ENCODE data around the gene ABHD8. TPM values are rescaled to one million over a fixed set of nuclear protein-coding genes. Genes with fewer than 3 reads are reported as not detected.

Gene ABHD8
- total RNA-seq, 1 experiment from 2014 or later, result 5.2 TPM

DNA sequence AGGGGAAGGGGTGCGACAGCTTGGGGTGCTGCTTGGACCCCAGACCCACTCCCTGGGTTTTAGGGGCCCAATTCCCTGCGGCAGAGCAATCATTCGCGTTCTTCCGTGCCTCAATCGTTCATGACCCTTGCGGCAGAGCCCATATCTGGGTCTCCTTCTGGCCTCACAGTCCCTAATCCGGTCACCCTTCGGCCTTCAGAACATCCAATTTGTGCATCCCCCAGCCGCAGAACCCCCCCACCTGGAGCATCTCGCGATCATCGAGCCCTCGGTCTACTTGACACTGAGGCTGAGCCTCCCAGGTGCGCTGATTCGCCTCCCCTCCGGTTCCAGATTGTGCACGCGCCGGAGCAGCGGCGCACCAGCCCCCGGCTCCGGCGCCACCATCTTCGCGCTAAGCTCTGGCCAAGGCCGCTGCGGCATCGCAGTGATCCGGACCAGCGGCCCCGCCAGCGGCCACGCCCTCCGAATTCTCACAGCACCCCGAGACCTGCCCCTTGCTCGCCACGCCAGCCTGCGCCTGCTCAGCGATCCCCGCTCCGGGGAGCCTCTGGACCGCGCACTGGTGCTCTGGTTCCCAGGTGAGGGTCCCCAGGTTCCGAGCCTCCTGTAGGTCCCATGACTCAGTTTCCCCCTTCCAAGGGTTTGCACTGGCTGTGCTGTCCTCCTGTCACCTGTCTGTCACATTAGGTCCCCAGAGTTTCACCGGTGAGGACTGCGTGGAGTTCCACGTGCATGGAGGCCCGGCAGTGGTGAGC, 34.6 kb upstream of the ABHD8 start:
- intact Hi-C loops (cut with micrococcal nuclease), result no loop called here
- TSS peak; percentile 58 for BruUV-seq (replicated peaks)
- ChIA-PET RAD21 (ENCODE audit: low non-redundant PET in 1 of 2, low total read pairs in 2 of 2, uncharacterized antibody in 2 of 2, unreplicated experiment in 2 of 2) (no interaction called here), POLR2A (interaction anchor here (0.7 to 1.6 kb wide), 2 partner anchors 26 to 29 kb away, joined by 3 to 5 read pairs; partner anchors contain the start of gene DDA1), CTCF (no interaction called here)
- no peak for DNase-seq (ENCODE audit: low read depth, low spot score)
- peak; percentile 4; the same call in 1 of the 2 replicates for ATAC-seq
- H3K9ac ChIP-seq (ENCODE audit: low read length), result peak overlapping the region; percentile 89
- H3K4me1 ChIP-seq (ENCODE audit: control insufficient read depth in 1 of 2, insufficient read depth in 2 of 2, low read length in 2 of 2), result peaks cover 37 to 64% of the 10 kb centered on the region in 2 experiments
- H4K20me1 ChIP-seq (ENCODE audit: insufficient read depth), result no peaks in the 10 kb centered on the region
- H3K27ac ChIP-seq (ENCODE audit: low read depth, low read length), result peak overlapping the region; percentile 93
- no peak overlapping the region for H2AFZ ChIP-seq (ENCODE audit: low read depth, low read length, poor library complexity, severe bottlenecking)
- peaks cover 3 to 9% of the 10 kb centered on the region in 2 experiments; a peak in 1 of 4 replicates for H3K36me3 ChIP-seq (ENCODE audit: control insufficient read depth in 1 of 2, insufficient read depth in 2 of 2, low read length in 2 of 2)
- H3K27me3 ChIP-seq (ENCODE audit: insufficient read depth, low read length), result no peaks in the 10 kb centered on the region
- peak overlapping the region; percentile 97 for H3K4me2 ChIP-seq (ENCODE audit: low read length)
- peaks cover 21% of the 10 kb centered on the region for H3K79me2 ChIP-seq (ENCODE audit: insufficient read depth, low read length)
- H3K4me3 ChIP-seq (replicated peaks in 1 of 2; ENCODE audit: low read depth in 1 of 2, low read length in 2 of 2), result peak overlapping the region; percentile 85 to 99
- H3K9me3 ChIP-seq (ENCODE audit: control insufficient read depth in 1 of 2, insufficient read depth in 1 of 2, low read depth in 1 of 2, low read length in 2 of 2), result no peaks in the 10 kb centered on the region
- H3K9me2 ChIP-seq (ENCODE audit: insufficient read depth), result no peaks in the 10 kb centered on the region
- no peak for TF ChIP-seq ZNF274 (IDR thresholded peaks at IDR 0.05; ENCODE audit: low read depth, low read length)
- no peak for TF ChIP-seq TCF7L2 (IDR thresholded peaks at IDR 0.05; ENCODE audit: borderline replicate concordance, extremely low read depth, insufficient read depth, insufficient read length)
- TF ChIP-seq EZH2phosphoT487 (IDR thresholded peaks at IDR 0.05; ENCODE audit: borderline replicate concordance), result no peak
- TF ChIP-seq EZH2 (IDR thresholded peaks at IDR 0.05), result no peak
- TF ChIP-seq ZFX (IDR thresholded peaks at IDR 0.05), result peak; percentile 67; the same call in 1 of the 2 replicates
- TF ChIP-seq, protein P1, sequence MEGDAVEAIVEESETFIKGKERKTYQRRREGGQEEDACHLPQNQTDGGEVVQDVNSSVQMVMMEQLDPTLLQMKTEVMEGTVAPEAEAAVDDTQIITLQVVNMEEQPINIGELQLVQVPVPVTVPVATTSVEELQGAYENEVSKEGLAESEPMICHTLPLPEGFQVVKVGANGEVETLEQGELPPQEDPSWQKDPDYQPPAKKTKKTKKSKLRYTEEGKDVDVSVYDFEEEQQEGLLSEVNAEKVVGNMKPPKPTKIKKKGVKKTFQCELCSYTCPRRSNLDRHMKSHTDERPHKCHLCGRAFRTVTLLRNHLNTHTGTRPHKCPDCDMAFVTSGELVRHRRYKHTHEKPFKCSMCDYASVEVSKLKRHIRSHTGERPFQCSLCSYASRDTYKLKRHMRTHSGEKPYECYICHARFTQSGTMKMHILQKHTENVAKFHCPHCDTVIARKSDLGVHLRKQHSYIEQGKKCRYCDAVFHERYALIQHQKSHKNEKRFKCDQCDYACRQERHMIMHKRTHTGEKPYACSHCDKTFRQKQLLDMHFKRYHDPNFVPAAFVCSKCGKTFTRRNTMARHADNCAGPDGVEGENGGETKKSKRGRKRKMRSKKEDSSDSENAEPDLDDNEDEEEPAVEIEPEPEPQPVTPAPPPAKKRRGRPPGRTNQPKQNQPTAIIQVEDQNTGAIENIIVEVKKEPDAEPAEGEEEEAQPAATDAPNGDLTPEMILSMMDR (IDR thresholded peaks at IDR 0.05 in 2 of 3, conservative IDR thresholded peaks at IDR 0.05 in 1 of 3; ENCODE audit: borderline replicate concordance in 1 of 3, insufficient read depth in 1 of 3, low read depth in 2 of 3, low read length in 2 of 3), result no peak
- no peak for TF ChIP-seq YY1 (IDR thresholded peaks at IDR 0.05; ENCODE audit: extremely low read depth, insufficient replicate concordance, low read depth, low read length)
- peak; percentile 43 for TF ChIP-seq MAX (IDR thresholded peaks at IDR 0.05)
- TF ChIP-seq CEBPB (IDR thresholded peaks at IDR 0.05; ENCODE audit: low read depth), result no peak

Data from HCT116 (cell line).